Measurements from ENCODE around the gene LAMA4.

The LAMA4 gene

GRCh38 chr6:112231594-112232060 lies 22.7 kb downstream of the LAMA4 start:
- DNase-seq = no peak
- intact Hi-C loops (cut with DNase I; ENCODE audit: low total_unique reads) = no loop called here
- H3K4me3 ChIP-seq = no peak overlapping the region
- TF ChIP-seq, protein P1, sequence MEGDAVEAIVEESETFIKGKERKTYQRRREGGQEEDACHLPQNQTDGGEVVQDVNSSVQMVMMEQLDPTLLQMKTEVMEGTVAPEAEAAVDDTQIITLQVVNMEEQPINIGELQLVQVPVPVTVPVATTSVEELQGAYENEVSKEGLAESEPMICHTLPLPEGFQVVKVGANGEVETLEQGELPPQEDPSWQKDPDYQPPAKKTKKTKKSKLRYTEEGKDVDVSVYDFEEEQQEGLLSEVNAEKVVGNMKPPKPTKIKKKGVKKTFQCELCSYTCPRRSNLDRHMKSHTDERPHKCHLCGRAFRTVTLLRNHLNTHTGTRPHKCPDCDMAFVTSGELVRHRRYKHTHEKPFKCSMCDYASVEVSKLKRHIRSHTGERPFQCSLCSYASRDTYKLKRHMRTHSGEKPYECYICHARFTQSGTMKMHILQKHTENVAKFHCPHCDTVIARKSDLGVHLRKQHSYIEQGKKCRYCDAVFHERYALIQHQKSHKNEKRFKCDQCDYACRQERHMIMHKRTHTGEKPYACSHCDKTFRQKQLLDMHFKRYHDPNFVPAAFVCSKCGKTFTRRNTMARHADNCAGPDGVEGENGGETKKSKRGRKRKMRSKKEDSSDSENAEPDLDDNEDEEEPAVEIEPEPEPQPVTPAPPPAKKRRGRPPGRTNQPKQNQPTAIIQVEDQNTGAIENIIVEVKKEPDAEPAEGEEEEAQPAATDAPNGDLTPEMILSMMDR (IDR thresholded peaks at IDR 0.05) = no peak
- no peaks in the 10 kb centered on the region for H3K27me3 ChIP-seq
- no peaks in the 10 kb centered on the region for H3K9me3 ChIP-seq
- H3K36me3 ChIP-seq = no peaks in the 10 kb centered on the region
- peak overlapping the region; percentile 24 to 72 for H3K27ac ChIP-seq
- peaks cover 0 to 71% (median 21%) of the 10 kb centered on the region in 4 donors for H3K4me1 ChIP-seq

DNA sequence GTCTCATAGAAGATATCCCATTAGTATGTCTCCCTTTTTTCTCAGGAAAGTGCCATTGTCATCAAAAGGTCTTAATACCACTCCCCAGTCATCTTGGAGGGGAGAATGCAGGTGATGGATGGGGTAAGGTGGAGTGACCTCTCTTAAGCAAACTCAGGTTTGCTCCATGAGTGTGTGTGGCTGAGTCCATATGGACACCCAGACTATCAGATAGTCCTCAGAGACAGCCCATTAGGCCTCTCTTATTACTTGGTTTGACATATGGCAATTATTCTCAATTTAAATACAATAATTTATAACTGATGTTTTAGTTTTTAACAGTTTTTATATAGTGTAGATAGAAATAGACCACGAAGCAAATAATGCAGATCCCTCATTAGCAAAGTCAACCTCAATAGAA lies 23.2 kb downstream of the LAMA4 start:
- H3K27ac ChIP-seq = peak overlapping the region; percentile 24 to 72
- DNase-seq = no peak
- intact Hi-C loops (cut with DNase I; ENCODE audit: low total_unique reads) = no loop called here
- H3K4me3 ChIP-seq = no peak overlapping the region
- H3K4me1 ChIP-seq = peaks cover 0 to 71% (median 21%) of the 10 kb centered on the region in 4 donors
- H3K9me3 ChIP-seq = no peaks in the 10 kb centered on the region
- H3K36me3 ChIP-seq = no peaks in the 10 kb centered on the region
- no peaks in the 10 kb centered on the region for H3K27me3 ChIP-seq
- TF ChIP-seq, protein P1 (IDR thresholded peaks at IDR 0.05) = no peak

DNA sequence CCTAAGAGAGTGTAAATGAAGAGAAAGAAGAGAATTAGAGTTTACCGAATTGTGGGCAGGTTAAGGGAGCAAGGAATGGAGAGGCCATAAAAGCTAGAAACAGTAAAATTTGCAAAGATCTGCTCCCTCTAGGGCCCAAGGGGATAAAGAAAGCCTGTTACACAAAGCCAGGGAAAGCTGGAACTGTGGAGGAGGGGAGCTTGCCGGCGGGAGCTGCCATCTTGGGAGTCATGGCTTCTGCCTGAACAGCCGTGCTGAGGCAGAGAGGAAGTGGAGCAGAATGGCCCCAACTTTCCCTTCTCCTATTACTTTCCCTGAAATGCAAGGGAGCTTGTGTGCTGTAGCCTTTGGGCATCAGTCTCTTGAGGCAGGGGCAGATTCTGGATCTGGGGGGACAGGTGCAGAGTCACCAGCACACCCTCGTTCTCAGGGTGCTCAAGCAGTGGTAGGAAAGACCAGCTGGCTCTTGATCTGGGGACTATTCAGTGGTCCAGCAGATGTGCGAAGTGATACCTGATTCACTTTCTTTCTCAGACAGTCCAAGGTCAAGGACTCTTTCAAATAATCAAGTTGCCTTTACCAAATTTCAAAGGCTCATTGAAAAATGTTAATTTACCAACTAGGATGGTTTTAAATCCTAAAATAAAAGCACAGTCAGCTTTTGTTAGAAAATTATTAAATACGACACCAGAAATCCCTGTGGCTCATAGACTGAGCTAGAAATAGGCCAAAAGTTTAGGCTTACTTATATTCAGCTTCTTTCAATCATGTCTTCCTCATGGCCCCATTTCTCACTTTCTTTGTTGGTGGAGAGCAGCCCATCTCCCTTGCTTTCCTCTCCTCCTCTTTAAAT lies 25.7 kb downstream of the LAMA4 start:
- H3K4me3 ChIP-seq = no peak overlapping the region
- TF ChIP-seq, protein P1 (IDR thresholded peaks at IDR 0.05) = no peak
- H3K27ac ChIP-seq = peak overlapping the region; percentile 46 to 81
- H3K36me3 ChIP-seq = no peaks in the 10 kb centered on the region
- no peak for DNase-seq
- H3K4me1 ChIP-seq = peaks cover 0 to 62% (median 21%) of the 10 kb centered on the region in 4 donors
- H3K9me3 ChIP-seq = no peaks in the 10 kb centered on the region
- intact Hi-C loops (cut with DNase I; ENCODE audit: low total_unique reads) = no loop called here
- H3K27me3 ChIP-seq = no peaks in the 10 kb centered on the region

GRCh38 chr6:112227992-112228391 lies 26.4 kb downstream of the LAMA4 start:
- no peaks in the 10 kb centered on the region for H3K9me3 ChIP-seq
- H3K27me3 ChIP-seq = no peaks in the 10 kb centered on the region
- H3K36me3 ChIP-seq = no peaks in the 10 kb centered on the region
- H3K27ac ChIP-seq = peak overlapping the region; percentile 46 to 81
- intact Hi-C loops (cut with DNase I; ENCODE audit: low total_unique reads) = no loop called here
- peaks cover 0 to 61% (median 19%) of the 10 kb centered on the region in 4 donors for H3K4me1 ChIP-seq
- TF ChIP-seq, protein P1 (IDR thresholded peaks at IDR 0.05) = no peak
- H3K4me3 ChIP-seq = no peak overlapping the region
- no peak for DNase-seq

GRCh38 chr6:112227411-112227810 lies 27.0 kb downstream of the LAMA4 start:
- Histone ChIP-seq H3K4me3 (no peak overlapping the region), H3K9me3 (no peaks in the 10 kb centered on the region), H3K4me1 (peaks cover 0 to 60% (median 22%) of the 10 kb centered on the region in 4 donors), H3K27me3 (no peaks in the 10 kb centered on the region), H3K27ac (peak overlapping the region; percentile 46 to 81), H3K36me3 (no peaks in the 10 kb centered on the region)
- intact Hi-C loops (cut with DNase I; ENCODE audit: low total_unique reads) = no loop called here
- TF ChIP-seq, protein P1 (IDR thresholded peaks at IDR 0.05) = no peak
- DNase-seq = no peak
